Activated T-helper 1 cell treated with anti-CD3 and anti-CD28 coated beads, Interleukin-12 subunit alpha, Interleukin-12 subunit beta, Interleukin-2, Interleukin-4 antibody, amounts not matched to agents 30 ng/mL and 10 ng/mL and 1 ng/mL, durations not matched to agents 14 hours and 24 hours and 36 hours (primary cell): ENCODE measurements around the gene MVD. TPM values are rescaled to one million over a fixed set of nuclear protein-coding genes. Genes with fewer than 3 reads are reported as not detected.

ENCODE experiments used
- DNase-seq: peaks from one replicate; pipeline ENCODE4 v3.0.0; 2021; ENCODE audit warnings: low spot score
- H3K27ac Mint-ChIP-seq: one replicate; pipeline ENCODE4 v1.8.0; 2021; ENCODE audit warnings: mild to moderate bottlenecking, mixed read lengths
- H3K27me3 Mint-ChIP-seq: one replicate; pipeline ENCODE4 v1.8.0; 2022; ENCODE audit warnings: mild to moderate bottlenecking, moderate library complexity, mixed read lengths; ENCODE audit not compliant: insufficient read depth
- H3K36me3 Mint-ChIP-seq: one replicate; pipeline ENCODE4 v1.8.0; 2021; ENCODE audit warnings: low read depth, mixed read lengths
- H3K4me1 Mint-ChIP-seq: one replicate; pipeline ENCODE4 v1.8.0; 2021; ENCODE audit warnings: low read depth, mixed read lengths
- H3K4me3 Mint-ChIP-seq: one replicate; pipeline ENCODE4 v1.8.0; 2021; ENCODE audit warnings: mild to moderate bottlenecking, moderate library complexity, mixed read lengths
- H3K9me3 Mint-ChIP-seq: one replicate; pipeline ENCODE4 v1.8.0; 2021; ENCODE audit warnings: mixed read lengths
- intact Hi-C: fragments of 100-400 bp; cut with micrococcal nuclease; formaldehyde crosslinking; loops from one replicate; pipeline ENCODE4 v1.15.1; 2024
- total RNA-seq: library from RNA; stranded (reverse); gene quantifications from 2 replicates; pipeline ENCODE4 v1.2.3, GENCODE V29; 2022

The MVD gene
- 88.8 and 90.0 TPM in 2 replicates for total RNA-seq

- peak within 1 kb of the TSS; percentile 88 for H3K4me3 Mint-ChIP-seq
- peak; percentile 96 for DNase-seq
- no peaks in the 10 kb centered on the region for H3K9me3 Mint-ChIP-seq
- no peaks in the 10 kb centered on the region for H3K27me3 Mint-ChIP-seq
- H3K4me1 Mint-ChIP-seq: peaks cover 20% of the 10 kb centered on the region
- peaks cover 5% of the 10 kb centered on the region for H3K36me3 Mint-ChIP-seq
- intact Hi-C loops: loop anchor here (1.0 to 10.0 kb wide), 8 partner anchors 12 to 1278 kb away; partner anchors contain the start of genes CTU2, CYBA, FBXO31 and GALNS
- peak within 1 kb of the TSS; percentile 84 for H3K27ac Mint-ChIP-seq
These were observed at the start of gene MVD for GRCh38 chr16:88662843-88663606. MVD (minus strand) TSS chr16:88663091; CDS start chr16:88663080, 11 bp downstream.

GRCh38 chr16:88712362-88712979, 49.6 kb upstream of the MVD start:
- intact Hi-C loops: no loop called here
- no peaks in the 10 kb centered on the region for H3K9me3 Mint-ChIP-seq
- DNase-seq: no peak
- no peaks in the 10 kb centered on the region for H3K27me3 Mint-ChIP-seq
- peaks cover 3% of the 10 kb centered on the region for H3K4me1 Mint-ChIP-seq
- H3K36me3 Mint-ChIP-seq: peaks cover 5% of the 10 kb centered on the region
- no peak overlapping the region for H3K4me3 Mint-ChIP-seq
- H3K27ac Mint-ChIP-seq: no peak overlapping the region

- H3K4me3 Mint-ChIP-seq: no peak overlapping the region
- H3K4me1 Mint-ChIP-seq: peaks cover 9% of the 10 kb centered on the region
- H3K27ac Mint-ChIP-seq: no peak overlapping the region
- DNase-seq: no peak
- no peaks in the 10 kb centered on the region for H3K27me3 Mint-ChIP-seq
- intact Hi-C loops: no loop called here
- H3K36me3 Mint-ChIP-seq: no peaks in the 10 kb centered on the region
- H3K9me3 Mint-ChIP-seq: no peaks in the 10 kb centered on the region
These were observed 49.0 kb upstream of the MVD start for GRCh38 chr16:88711750-88712340.

- no peaks in the 10 kb centered on the region for H3K9me3 Mint-ChIP-seq
- H3K27ac Mint-ChIP-seq: no peak overlapping the region
- H3K36me3 Mint-ChIP-seq: no peaks in the 10 kb centered on the region
- H3K27me3 Mint-ChIP-seq: no peaks in the 10 kb centered on the region
- intact Hi-C loops: no loop called here
- no peak overlapping the region for H3K4me3 Mint-ChIP-seq
- DNase-seq: no peak
- peaks cover 9% of the 10 kb centered on the region for H3K4me1 Mint-ChIP-seq
These were observed 47.7 kb upstream of the MVD start for GRCh38 chr16:88710556-88710955.

GRCh38 chr16:88706965-88707826, 44.3 kb upstream of the MVD start:
- no peaks in the 10 kb centered on the region for H3K27me3 Mint-ChIP-seq

GRCh38 chr16:88706229-88706964, 43.5 kb upstream of the MVD start, which contains the start of the genes CTU2 and RNF166:
CTU2 (plus strand) TSS chr16:88706503; CDS start chr16:88706531, 28 bp downstream.
RNF166 (minus strand) TSS chr16:88706408; CDS start chr16:88706325, 83 bp downstream.
- DNase-seq: peak; percentile 92
- Mint-ChIP-seq H3K9me3 (no peaks in the 10 kb centered on the region), H3K27me3 (no peaks in the 10 kb centered on the region), H3K4me1 (peaks cover 47% of the 10 kb centered on the region), H3K4me3 (peak within 1 kb of the TSS; percentile 89), H3K27ac (peak within 1 kb of the TSS; percentile 86), H3K36me3 (peaks cover 9% of the 10 kb centered on the region)
- intact Hi-C loops: loop anchor here (1.0 to 10.0 kb wide), 7 partner anchors 43 to 752 kb away; partner anchors contain the start of genes BANP, CYBA, MVD and TRAPPC2L

More at GRCh38 chr16:88706965-88707826, 44.3 kb upstream of the MVD start:
- Mint-ChIP-seq H3K36me3 (peaks cover 9% of the 10 kb centered on the region), H3K27ac (peak overlapping the region; percentile 71), H3K9me3 (no peaks in the 10 kb centered on the region), H3K4me1 (peaks cover 39% of the 10 kb centered on the region), H3K4me3 (peak overlapping the region; percentile 86)
- intact Hi-C loops: loop anchor here (1.0 to 10.0 kb wide), 7 partner anchors 44 to 752 kb away; partner anchors contain the start of genes BANP, CYBA, MVD and TRAPPC2L
- no peak for DNase-seq

GRCh38 chr16:88705801-88706228, 42.9 kb upstream of the MVD start:
- Mint-ChIP-seq H3K36me3 (peaks cover 9% of the 10 kb centered on the region), H3K27me3 (no peaks in the 10 kb centered on the region), H3K4me1 (peaks cover 52% of the 10 kb centered on the region), H3K9me3 (no peaks in the 10 kb centered on the region), H3K27ac (peak overlapping the region; percentile 86), H3K4me3 (peak overlapping the region; percentile 89)
- DNase-seq: no peak
- intact Hi-C loops: loop anchor here (1.0 to 10.0 kb wide), 7 partner anchors 43 to 751 kb away; partner anchors contain the start of genes BANP, CYBA, MVD and TRAPPC2L

GRCh38 chr16:88705076-88705684, 42.3 kb upstream of the MVD start:
- no peak for DNase-seq
- intact Hi-C loops: loop anchor here (5.0 to 10.0 kb wide), 2 partner anchors 392 to 750 kb away; partner anchors contain the start of gene BANP
- Mint-ChIP-seq H3K36me3 (peaks cover 9% of the 10 kb centered on the region), H3K4me1 (peaks cover 58% of the 10 kb centered on the region), H3K9me3 (no peaks in the 10 kb centered on the region), H3K27me3 (no peaks in the 10 kb centered on the region), H3K4me3 (peak overlapping the region; percentile 89), H3K27ac (peak overlapping the region; percentile 86)

GRCh38 chr16:88703486-88704309, 40.8 kb upstream of the MVD start:
- Mint-ChIP-seq H3K27me3 (no peaks in the 10 kb centered on the region), H3K4me3 (peak overlapping the region; percentile 89), H3K36me3 (peaks cover 14% of the 10 kb centered on the region), H3K4me1 (peaks cover 66% of the 10 kb centered on the region), H3K9me3 (no peaks in the 10 kb centered on the region), H3K27ac (peak overlapping the region; percentile 94)
- DNase-seq: peak; percentile 59
- intact Hi-C loops: loop anchor here (2.0 to 10.0 kb wide), 5 partner anchors 53 to 749 kb away; partner anchors contain the start of genes BANP, CDT1, CYBA and IL17C

GRCh38 chr16:88702371-88703210, 39.7 kb upstream of the MVD start:
- no peaks in the 10 kb centered on the region for H3K27me3 Mint-ChIP-seq
- H3K4me3 Mint-ChIP-seq: peak overlapping the region; percentile 89
- peak overlapping the region; percentile 94 for H3K27ac Mint-ChIP-seq
- DNase-seq: no peak
- peaks cover 64% of the 10 kb centered on the region for H3K4me1 Mint-ChIP-seq
- intact Hi-C loops: loop anchor here (2.0 to 10.0 kb wide), 5 partner anchors 52 to 748 kb away; partner anchors contain the start of genes BANP, CDT1, CYBA and IL17C
- peaks cover 19% of the 10 kb centered on the region for H3K36me3 Mint-ChIP-seq
- no peaks in the 10 kb centered on the region for H3K9me3 Mint-ChIP-seq
